ENCODE measurements around the gene NR1I3. TPM values are rescaled to one million over a fixed set of nuclear protein-coding genes. Genes with fewer than 3 reads are reported as not detected.
"Not testable (repeated sequence)": the region's sequence is repeated elsewhere in the genome, so short reads cannot be mapped to it uniquely, and the experiment has no call there.

NR1I3 gene
- total RNA-seq, 2 donors from 2014 or later = not detected

GRCh38 chr1:161255302-161255701 is 17.3 kb upstream of the NR1I3 start:
- not testable (repeated sequence) for H3K36me3 ChIP-seq; H3K4me3 ChIP-seq; H3K27me3 ChIP-seq; H3K4me1 ChIP-seq; H3K27ac ChIP-seq; DNase-seq (ENCODE audit: low spot score)
- peaks cover 0 to 14% of the 10 kb centered on the region in 2 donors for H3K9me3 ChIP-seq

DNA sequence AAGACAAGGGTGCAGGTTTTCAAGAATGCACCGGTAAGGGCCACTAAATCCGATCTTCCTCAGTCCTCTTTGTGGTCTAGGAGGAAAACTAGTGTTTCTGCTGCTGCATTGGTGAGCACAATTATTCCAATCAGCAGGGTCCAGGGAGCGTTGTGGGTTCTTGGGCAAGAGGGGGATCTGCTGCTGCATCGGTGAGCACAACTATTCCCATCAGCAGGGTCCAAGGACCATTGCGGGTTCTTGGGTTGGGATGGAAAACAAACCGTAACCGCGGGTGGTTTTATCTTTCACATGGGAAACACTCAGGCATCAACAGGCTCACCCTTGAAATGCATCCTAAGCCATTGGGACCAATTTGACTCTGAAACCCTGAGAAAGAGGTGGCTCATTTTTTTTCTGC is 13.6 kb upstream of the NR1I3 start:
- no peak for TF ChIP-seq CTCF (IDR thresholded peaks at IDR 0.05)
- Histone ChIP-seq H3K4me3 (no peak overlapping the region), H3K27me3 (no peaks in the 10 kb centered on the region), H3K9me3 (peaks cover 0 to 3% of the 10 kb centered on the region in 2 donors), H3K27ac (no peak overlapping the region), H3K36me3 (no peaks in the 10 kb centered on the region), H3K4me1 (no peaks in the 10 kb centered on the region)
- no peak for DNase-seq (ENCODE audit: low spot score)

GRCh38 chr1:161250829-161251228 is 12.8 kb upstream of the NR1I3 start:
- H3K27me3 ChIP-seq = no peaks in the 10 kb centered on the region
- H3K4me1 ChIP-seq = no peaks in the 10 kb centered on the region
- no peak for TF ChIP-seq CTCF (IDR thresholded peaks at IDR 0.05)
- H3K36me3 ChIP-seq = no peaks in the 10 kb centered on the region
- no peak overlapping the region for H3K4me3 ChIP-seq
- H3K9me3 ChIP-seq = no peaks in the 10 kb centered on the region
- H3K27ac ChIP-seq = no peak overlapping the region
- DNase-seq (ENCODE audit: low spot score) = no peak

GRCh38 chr1:161250100-161250499 is 12.1 kb upstream of the NR1I3 start:
- H3K4me1 ChIP-seq; H3K36me3 ChIP-seq; H3K9me3 ChIP-seq; H3K27ac ChIP-seq; H3K4me3 ChIP-seq; H3K27me3 ChIP-seq; DNase-seq (ENCODE audit: low spot score): not testable (repeated sequence)

- no peaks in the 10 kb centered on the region for H3K4me1 ChIP-seq
- TF ChIP-seq CTCF (IDR thresholded peaks at IDR 0.05) = no peak
- no peak overlapping the region for H3K4me3 ChIP-seq
- H3K36me3 ChIP-seq = no peaks in the 10 kb centered on the region
- no peak for DNase-seq (ENCODE audit: low spot score)
- H3K27ac ChIP-seq = no peak overlapping the region
- no peaks in the 10 kb centered on the region for H3K27me3 ChIP-seq
- H3K9me3 ChIP-seq = no peaks in the 10 kb centered on the region
Measured at GRCh38 chr1:161244888-161245287, 6.9 kb upstream of the NR1I3 start.

- no peaks in the 10 kb centered on the region for H3K9me3 ChIP-seq
- H3K27ac ChIP-seq = no peak overlapping the region
- H3K27me3 ChIP-seq = no peaks in the 10 kb centered on the region
- no peak for TF ChIP-seq CTCF (IDR thresholded peaks at IDR 0.05)
- H3K4me1 ChIP-seq = no peaks in the 10 kb centered on the region
- no peak for DNase-seq (ENCODE audit: low spot score)
- no peaks in the 10 kb centered on the region for H3K36me3 ChIP-seq
- H3K4me3 ChIP-seq = no peak overlapping the region
Measured at GRCh38 chr1:161242313-161242712, 4.3 kb upstream of the NR1I3 start.

- DNase-seq (ENCODE audit: low spot score) = no peak
- TF ChIP-seq CTCF (IDR thresholded peaks at IDR 0.05) = no peak
- Histone ChIP-seq H3K27ac (no peak overlapping the region), H3K4me3 (no peak overlapping the region), H3K36me3 (no peaks in the 10 kb centered on the region), H3K9me3 (no peaks in the 10 kb centered on the region), H3K4me1 (no peaks in the 10 kb centered on the region), H3K27me3 (no peaks in the 10 kb centered on the region)
Measured at GRCh38 chr1:161241682-161242081, 3.7 kb upstream of the NR1I3 start.

Data from right atrium auricular region (tissue), 2 donors.